ENCODE data around the gene MEG3. TPM values are rescaled to one million over a fixed set of nuclear protein-coding genes. Genes with fewer than 3 reads are reported as not detected.

Gene MEG3
- total RNA-seq, 1 donor from 2014 or later: 25.4 TPM

DNA sequence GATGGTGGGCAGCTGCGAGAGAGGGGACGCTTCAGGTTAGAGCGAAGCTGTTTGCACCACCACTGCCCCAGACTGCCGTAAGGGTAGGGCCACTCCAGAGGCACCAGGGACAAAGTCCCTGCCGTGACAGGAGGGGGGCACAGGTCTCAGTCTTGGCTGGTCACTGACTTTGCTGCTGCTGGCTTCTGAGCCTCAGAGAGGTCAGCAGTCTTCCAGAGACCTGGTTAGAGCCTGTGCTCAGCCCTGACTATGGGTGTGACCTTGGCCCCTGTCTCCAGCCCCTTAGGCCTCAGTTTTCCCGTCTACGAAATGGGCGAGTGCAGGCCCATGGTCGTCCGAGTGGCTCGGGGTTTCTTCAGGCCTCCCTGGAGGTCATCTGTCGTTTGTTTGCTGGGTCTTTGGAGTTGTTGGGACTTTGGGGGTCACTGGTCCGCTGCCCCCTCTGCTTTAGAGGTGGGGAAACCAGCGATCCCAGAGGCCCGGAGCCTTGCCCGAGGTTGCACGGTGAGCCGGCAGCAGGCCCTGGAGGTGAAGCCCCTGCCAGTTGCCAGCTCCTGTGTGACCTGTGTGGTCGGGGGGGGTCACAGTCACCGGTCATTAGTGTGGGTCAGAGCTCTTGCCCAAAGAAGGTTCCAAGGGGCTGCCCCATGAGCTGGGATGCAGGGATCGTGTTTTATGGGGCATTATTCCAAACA lies 15.3 kb downstream of the MEG3 start:
- DNase-seq (ENCODE audit: low spot score): no peak
- intact Hi-C loops (cut with DNase I): no loop called here

DNA sequence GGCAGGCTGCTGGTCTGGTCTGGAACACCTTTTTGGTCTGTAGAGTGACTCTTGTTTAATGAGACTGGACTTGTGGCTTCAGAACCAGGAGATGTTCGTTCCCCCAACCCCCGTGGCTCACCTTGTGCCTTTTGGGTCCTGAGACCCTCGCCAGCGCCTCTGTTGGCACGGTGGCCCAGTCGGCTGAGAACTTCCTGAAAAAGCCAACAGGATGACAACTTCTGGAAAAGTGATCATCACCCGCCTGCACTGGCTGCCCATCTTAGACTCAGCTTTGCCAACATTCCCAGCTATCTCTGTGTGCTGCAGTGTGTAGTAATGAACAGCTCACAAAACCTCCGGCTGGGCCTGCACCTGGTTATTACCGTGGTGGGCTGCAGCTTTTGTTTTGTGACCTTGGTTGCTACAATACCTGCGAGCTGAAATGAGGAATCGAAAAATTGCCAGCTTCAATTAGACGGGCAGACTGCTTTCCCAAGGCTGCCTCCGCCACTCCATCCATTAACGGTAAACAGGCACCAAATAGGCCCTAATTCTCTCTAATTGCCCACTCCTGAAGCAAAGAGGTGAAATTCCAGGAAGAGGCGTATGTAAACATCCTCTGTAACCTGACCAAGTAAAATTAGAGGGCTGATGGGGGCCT lies 16.0 kb downstream of the MEG3 start:
- intact Hi-C loops (cut with DNase I): no loop called here
- no peak for DNase-seq (ENCODE audit: low spot score)

DNA sequence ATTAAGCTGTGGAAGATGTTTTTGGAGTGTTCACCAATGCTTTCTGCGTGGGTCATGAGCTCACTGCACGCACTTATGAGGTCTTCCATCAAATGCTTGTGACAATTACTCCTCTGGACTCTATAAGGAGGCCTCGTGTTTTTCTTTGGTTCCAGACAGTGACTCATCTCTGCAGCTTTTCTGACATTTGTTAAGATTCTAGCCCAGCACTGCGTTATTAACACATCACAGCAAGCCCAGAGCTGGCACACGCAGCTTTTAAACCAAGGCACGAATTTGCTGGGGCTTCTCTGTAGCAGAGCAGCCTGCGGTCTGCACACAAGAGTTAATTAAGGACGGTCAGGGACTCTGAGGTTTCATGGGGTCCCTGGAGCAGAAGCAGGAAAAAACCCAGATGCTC lies 16.9 kb downstream of the MEG3 start:
- no peak for DNase-seq (ENCODE audit: low spot score)
- intact Hi-C loops (cut with DNase I): no loop called here

DNA sequence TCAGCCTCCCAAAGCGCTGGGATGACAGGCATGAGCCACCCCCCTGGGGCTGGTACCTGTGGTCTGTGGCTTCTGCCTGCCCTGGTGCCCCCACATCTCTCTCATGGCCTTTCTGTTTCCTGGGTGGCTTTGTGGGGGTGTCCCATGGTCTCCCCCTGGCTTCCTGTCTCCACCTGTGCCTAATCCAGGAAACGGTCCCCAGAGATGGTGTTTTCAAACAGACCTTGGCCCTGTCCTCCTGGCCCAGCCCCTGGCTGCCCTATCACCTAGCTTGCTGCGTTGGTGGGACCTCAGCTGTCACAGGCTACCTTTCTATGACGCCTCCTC lies 18.1 kb downstream of the MEG3 start:
- DNase-seq (ENCODE audit: low spot score): no peak
- intact Hi-C loops (cut with DNase I): no loop called here

DNA sequence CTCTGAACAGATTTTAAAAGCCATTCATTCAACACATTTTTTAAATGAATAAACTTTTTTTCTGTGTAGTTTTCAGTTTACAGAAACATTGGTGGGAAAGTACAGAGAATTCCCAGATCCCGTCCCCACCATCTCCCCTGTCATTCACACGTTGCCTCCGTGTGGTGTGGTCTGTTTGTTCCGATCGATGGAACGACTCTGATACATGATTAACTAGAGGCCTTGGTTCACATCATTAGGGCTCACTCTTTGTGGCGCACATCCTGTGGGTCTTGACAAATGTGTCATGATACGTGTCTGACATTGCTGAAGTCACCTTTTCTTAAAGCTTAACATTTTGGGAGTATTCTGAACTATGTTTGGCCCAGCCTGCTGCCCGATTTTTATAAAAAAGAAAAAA lies 18.5 kb downstream of the MEG3 start:
- intact Hi-C loops (cut with DNase I): no loop called here
- DNase-seq (ENCODE audit: low spot score): no peak

DNA sequence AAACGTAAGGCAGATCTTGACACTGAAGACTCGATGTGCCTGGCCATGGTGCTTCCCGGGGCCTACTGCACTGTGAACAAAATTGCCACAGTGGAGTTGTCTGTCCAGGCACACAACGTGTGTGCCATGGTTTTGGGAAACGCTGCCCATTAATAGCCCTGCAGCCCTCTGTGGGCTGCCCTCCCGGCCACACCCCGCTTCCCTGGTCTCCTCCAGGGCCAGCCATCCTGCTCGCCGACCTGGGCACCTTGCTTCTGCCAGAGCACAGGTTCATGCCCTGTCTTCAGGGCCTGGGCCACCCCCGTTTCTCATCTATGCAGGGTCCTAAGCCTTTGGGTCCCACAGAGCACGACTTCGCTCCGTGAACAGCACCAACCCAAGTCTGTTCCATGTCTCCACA lies 18.9 kb downstream of the MEG3 start:
- DNase-seq (ENCODE audit: low spot score): no peak
- intact Hi-C loops (cut with DNase I): no loop called here

DNA sequence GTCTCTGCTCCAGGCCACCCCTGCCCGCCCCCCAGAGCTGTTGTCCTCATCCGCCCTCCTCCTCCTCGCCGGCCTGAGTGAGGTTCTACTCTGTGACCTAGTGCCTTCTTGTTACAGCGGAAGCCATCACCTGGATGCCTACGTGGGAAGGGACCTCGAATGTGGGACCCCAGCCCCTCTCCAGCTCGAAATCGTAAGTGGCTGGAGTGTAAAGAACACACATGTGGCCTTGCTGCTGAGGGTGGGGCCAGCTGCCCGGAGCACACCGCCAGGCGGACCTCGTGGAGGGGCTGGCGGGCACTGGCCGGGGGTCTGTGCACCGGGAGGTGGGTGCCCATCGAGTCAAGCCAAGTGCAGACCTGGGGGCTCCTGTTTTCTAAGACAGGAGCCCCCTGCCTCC lies 19.4 kb downstream of the MEG3 start:
- DNase-seq (ENCODE audit: low spot score): no peak
- intact Hi-C loops (cut with DNase I): no loop called here

DNA sequence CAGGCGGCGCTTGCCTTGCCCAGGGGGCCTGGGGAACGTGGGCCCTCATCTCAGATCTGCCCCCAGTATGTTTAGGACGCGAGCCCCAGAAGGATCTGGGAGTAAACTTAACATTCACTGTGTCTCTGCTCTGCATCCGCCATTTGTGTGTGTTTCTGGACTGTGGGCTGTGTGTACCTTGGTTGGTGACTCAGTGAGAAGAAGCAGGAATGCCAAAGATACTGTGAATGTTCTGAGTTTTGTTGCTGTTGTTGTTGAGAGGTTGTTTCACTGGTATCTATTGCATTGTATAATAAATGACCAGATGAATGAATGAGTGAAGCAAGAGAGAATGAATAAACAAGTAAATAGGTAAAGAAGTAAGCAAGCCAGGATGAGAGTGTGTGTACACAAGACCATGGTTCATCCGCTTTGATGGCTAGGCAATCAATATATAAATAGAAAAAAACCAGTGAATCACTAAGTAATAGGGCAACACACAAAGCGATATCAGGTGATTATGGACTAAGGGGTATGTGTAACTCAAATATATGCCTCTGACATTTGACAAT lies 20.5 kb downstream of the MEG3 start:
- no peak for DNase-seq (ENCODE audit: low spot score)
- intact Hi-C loops (cut with DNase I): no loop called here

DNA sequence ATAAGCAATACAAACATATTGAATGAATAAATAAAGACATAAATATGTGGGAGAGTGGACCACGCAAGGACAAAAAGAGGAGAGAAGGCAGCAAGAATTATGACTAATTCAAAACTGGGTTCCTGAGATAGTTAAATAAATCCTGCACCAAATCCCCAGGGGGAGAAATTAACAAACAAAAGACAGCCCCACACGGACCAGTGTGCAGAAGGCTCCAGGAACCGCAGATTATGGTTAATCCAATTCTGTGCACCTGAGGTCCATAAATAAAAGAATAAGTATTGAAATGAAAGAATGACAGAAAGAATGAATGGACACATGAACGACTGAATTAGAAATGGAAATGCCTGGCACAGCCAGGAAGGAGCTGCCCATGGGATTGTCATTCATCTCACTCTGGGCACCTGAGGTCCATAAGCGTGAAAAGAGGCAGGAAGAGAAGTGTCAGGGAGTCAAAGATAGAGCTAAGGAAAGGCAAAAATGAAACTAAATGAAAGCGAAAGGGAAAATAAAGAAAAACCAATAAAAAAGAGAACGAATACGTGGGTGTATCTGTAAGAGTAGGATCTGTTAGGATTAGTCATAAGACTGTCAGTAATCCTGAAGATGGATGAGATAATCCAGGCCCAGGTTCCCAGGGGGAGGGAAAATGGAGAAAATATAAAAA lies 23.3 kb downstream of the MEG3 start:
- DNase-seq (ENCODE audit: low spot score): no peak
- intact Hi-C loops (cut with DNase I): no loop called here

DNA sequence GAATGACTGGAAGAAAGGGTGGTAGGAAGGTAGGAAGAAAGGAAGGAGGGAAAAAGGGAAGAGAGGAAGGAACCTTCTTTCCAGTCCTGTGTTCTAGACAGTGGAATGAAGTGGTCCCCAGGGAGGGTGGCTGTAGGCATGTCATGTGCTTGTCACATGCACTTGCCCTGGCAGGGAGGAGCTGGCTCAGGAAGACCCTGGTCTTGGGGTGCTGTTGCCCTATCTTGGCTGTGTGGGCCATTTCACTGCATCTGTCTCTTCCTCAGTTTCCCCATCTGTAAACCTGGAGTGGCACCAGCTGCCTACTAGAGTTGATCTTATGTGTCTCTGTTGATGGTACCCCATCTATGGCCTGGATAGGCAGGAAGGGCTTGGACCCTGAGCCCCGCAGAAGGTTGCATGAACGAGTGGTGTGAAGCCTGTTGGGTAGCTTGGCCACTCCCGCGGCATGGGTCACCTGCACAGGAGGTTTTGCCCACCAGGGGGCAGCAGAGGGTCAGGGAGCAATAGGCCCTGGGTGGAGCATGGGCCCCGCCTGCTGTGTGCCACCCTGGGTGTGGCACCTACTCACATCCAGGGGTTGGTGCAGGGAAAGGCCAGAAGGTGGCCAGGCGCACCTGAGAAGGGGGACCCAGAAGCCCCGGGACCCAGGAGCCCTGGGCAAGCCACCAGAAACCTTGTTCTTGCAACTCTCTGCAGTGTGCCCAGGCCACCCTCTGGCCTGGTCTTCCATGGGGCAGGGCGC lies 25.1 kb downstream of the MEG3 start:
- intact Hi-C loops (cut with DNase I): no loop called here

DNA sequence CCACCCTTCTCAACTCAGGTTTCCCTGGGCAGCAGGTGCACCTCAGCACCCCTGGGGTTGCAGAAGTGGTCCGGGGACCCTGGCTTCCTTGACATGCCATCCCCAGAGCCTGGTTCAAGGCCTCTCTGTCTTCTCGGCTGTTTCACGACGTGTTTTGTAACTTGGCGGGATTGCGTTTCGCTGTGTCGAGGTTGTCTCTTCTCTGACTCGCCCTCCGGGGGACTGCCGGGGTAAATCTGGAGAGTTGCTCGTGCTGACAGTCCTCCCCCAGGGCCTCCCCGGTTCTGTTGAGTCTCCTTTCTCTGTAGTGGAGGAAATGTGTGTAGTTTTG lies 25.6 kb downstream of the MEG3 start:
- intact Hi-C loops (cut with DNase I): no loop called here
- no peak for DNase-seq (ENCODE audit: low spot score)

More for the DNA sequence above, 25.1 kb downstream of the MEG3 start:
- peak; percentile 83 for DNase-seq (ENCODE audit: low spot score)

DNA sequence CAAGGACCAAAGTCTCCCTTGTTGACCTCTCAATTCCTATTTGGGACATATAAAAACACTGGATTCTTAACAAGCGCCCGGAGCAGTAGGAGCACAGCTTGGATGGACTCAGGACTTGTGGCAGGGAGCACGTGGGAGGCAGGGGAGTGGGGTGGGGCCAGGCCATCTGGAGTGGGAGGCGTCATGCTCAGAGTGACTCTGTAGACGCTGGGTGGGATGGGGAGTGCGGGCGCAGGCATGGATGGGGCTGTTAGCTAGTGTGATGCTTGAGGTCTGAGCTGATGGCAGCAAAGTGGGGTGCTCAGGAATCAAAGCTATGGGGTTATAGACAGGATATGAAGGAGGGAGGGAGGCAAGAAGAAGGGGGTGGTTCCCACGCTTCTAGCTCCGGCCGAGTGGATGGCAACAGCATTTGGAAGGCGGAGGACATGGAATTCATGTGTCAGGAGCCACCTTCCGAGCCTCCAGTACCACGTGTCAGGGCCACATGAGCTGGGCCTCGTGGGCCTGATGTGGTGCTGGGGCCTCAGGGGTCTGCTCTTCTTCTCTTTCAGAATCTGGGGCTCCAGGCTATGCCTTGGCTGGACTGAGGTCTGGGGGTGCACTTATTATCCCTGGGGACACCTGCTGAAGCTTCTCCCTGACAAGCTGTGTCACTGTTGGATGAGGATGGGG lies 26.2 kb downstream of the MEG3 start:
- no peak for DNase-seq (ENCODE audit: low spot score)
- intact Hi-C loops (cut with DNase I): no loop called here

DNA sequence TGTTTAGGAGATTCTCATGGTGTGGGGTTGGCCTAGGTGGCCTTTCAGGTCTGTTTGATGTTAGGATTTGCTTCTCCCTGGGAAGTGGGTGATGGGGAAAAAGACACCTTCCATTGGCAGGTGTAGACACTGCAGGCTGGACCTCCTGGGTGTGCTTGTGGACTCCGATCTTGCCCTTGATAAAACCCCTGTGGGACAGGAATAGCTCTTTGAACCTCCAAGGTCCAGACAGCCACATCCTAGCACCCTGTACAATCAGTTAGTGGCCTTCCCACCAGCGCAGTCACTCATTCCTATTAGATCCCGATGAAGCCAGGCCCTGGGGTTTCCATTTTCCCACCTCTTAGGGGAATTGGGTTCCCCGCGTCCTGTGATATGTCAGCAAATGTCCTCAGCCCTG lies 28.5 kb downstream of the MEG3 start:
- intact Hi-C loops (cut with DNase I): no loop called here

DNA sequence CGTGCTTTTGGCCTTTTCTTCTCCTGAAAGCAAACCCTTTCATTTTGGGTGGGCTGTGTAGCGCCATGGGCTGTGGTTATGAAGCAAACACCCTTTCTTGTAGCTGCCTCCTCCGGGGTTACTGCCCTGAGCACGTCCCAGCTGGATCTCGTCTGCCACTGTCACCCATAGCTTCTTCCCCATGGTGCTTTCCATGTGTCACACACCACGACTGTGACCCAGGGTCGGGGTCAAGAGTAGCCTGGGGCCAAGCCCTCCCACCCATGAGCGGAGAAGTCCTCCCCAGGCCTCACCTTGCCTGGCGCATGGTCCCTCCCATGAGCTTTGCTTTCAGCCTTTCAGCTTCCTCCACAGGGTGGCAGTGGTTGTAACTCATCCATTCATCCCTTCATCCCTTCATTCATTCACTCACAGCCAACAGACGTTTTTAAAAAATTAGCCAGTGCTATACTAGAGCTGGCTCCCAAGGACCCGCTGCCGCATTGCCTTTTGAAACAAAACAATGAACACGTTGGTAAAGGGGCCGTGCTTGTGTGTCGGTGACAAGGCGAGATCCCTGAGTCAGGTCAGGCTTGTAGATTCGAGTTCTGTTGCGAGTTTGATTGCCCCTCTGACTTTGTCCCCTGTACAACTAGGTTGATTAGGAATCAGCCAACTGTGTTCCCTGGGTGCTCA lies 29.5 kb downstream of the MEG3 start:
- intact Hi-C loops (cut with DNase I): no loop called here
- DNase-seq (ENCODE audit: low spot score): no peak

More for the DNA sequence above, 28.5 kb downstream of the MEG3 start:
- DNase-seq (ENCODE audit: low spot score): no peak

DNA sequence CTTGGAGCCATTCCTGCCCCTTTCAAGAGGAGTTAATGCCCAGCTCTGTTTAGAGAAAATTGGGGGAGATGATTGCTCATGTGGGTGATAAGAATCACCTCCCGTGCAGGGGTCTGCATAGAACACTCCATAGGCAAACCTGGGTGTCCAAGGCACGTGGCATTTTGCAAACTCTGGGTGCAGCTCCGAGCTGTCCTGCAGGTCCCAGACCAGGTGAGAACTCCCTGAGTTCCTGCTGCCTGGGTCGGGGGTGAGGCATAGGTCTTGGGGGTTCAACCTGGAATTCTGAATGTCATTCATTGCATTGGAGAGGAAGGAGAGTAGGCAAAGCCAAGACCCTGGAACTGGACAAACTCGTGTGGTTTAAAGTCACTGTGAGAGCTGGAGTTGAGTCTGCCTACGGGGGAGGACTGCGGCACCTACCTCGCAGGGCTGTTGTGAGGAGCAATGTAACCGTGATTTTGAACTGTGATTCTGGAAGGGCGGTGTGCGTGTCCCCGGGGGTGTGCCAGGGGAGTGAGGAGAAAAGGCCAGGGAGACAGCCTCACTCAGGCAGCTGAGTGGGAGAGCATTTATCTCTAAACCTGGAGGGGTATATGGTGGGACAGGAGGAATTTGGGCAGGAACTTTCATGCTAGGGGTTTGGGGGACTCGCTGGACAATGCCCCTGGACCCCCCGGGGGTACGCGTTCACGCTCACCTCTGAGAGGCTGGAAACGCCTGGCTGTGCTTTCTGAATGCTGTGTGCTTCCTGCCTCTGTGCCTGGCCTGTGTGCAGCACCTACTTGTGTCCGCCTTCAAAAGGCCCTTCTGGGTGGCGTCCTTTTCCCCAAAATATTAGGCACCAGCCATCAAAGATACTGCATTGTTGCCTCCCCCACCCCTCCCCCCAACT lies 30.4 kb downstream of the MEG3 start:
- DNase-seq (ENCODE audit: low spot score): no peak
- intact Hi-C loops (cut with DNase I): no loop called here

DNA sequence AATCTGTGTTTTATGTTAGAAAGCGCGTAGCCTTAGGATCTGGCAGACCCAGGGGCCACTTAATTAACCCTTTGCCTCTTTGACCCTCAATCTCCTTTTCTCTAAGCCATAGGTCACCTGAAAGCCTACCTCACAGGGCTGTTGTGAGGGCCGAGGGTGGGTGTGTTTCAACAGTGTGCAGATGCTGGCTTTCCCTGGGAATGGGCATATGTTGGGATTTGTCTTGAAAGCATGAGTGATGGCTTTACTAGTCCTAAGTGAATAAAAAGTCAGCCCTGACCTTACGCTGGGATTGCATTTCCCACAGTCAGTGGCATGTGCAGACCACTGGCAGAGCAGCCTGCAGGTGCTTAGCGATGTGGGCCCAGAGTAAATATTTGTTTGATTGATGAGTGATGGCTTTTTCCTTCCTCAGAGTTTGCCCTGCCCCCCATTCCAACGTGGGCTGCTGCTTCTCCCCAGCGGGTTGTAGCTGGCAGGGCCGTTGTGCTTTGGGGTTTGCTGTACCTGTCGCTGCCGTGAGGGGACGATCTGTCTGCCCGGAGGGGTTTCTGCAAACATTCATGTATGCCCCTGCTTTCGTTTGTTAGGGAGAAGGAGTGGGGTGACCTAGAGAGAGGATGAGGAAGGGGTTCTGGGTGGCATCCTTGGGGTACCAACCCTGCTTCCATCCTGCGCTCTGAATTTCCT lies 31.5 kb downstream of the MEG3 start:
- no peak for DNase-seq (ENCODE audit: low spot score)
- intact Hi-C loops (cut with DNase I): no loop called here

DNA sequence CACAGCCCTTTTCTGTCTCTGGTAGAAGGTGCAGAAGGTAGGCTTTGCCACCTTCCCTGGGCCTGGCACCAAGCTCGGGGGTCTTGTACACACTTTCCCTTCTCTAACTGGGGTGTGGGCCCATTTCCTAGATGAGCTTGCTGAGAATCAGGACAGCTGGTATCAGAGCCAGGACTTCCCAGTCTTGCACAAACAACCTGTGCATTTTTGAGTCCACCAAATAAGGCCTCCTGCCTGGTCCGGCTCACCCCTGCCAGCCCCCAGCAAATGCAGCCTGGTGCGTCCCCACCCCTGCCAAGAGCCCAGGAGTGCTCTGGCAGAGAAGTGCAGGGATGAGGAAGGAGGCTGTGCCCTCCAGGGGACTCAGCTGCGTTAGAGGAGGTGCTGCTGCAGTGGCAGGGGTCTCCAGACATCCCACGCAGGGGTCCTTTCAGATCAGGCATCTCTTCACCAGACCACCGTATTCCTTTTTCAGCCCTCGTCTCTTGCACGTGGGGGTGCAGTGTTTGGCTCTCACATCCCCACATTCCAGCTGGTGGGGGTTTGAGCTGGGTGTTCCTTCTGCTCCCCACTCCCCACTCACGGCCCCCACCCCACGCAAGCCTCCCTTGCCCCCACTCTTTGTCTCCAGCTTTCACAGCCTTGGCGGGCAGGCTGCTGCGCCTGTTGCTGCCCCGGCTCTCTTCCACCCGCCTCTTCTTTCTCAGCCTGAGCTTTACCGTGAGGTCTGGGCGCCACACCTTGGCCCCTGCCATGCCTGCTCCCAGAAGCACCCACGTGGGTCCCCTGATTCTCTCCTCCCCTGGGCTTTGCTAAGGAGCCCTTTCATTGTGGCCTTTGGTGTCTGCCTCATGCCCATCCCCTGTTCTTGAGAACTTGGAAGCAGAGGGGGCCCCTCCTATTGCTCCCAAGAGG lies 32.3 kb downstream of the MEG3 start:
- DNase-seq (ENCODE audit: low spot score): no peak
- intact Hi-C loops (cut with DNase I): no loop called here

Measured in cardiac septum (tissue), 1 donor.